ENCODE measurements around the gene SLC6A18.
"Not testable (repeated sequence)": the region's sequence is repeated elsewhere in the genome, so short reads cannot be mapped to it uniquely, and the experiment has no call there.

The SLC6A18 gene

DNA sequence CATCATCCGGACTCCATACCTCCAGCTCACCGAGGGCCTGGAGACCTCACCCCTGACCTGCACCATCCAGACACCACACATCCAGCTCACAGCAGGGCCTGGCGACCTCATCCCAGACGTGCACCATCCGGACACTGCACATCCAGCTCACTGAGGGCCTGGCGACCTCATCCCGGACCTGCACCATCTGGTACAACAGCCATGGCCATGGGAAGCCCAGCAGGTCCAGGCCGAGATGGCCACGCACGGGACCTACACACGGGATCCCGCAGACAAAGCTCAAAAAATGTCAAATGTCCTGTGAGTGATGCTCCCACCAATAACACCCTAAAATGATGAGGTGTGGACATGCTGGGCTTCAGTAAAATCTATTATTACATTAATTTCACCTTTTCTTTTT is 60.0 kb downstream of the SLC6A18 start:
- no peak for DNase-seq
- TF ChIP-seq POLR2A (IDR thresholded peaks at IDR 0.05; ENCODE audit: low read length) = no peak
- TF ChIP-seq GATA1 (IDR thresholded peaks at IDR 0.05; ENCODE audit: low read depth, low read length) = no peak

GRCh38 chr5:1285883-1286291 is 60.7 kb downstream of the SLC6A18 start:
- no peak for DNase-seq
- TF ChIP-seq GATA1 (IDR thresholded peaks at IDR 0.05; ENCODE audit: low read depth, low read length) (no peak), POLR2A (IDR thresholded peaks at IDR 0.05; ENCODE audit: low read length) (no peak)

DNA sequence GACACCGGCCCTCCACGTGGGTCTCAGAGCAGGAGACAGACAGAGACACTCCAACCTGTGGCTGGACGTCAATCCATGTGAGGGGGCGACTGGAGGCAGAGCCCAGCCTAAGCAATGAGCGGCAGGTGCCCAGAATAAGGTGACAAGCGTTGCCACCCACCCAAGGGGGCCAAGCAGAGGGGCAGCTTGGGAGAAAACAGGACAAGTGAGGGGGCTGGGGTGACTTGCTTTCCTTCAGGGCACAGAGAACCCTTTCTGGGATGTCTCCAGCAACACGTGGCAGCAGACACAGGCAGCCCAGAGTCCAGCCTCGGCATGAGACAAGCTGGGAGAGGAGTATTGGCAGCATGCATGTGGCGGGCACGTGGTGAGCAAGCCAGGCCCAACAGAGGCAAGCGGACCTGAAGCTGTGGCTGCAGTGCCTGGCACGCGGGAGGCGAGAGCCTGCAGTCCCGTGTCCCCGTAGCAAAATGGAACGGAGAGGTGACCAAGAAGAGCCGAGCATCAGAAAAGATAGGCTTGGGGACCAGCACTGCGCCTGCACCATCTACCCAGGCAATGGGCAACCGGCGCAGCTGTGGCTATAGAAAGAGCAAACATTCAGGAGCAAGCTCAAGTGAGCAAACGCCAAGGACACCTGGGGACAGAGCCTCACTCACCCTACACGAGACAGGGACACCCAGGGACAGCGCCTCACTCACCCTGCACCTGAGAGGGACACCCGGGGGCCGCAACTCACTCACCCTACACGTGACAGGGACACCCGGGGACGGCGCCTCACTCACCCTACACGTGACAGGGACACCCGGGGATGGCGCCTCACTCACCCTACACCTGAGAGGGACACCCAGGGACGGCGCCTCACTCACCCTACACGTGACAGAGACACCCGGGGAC is 63.5 kb downstream of the SLC6A18 start:
- DNase-seq = no peak

DNA sequence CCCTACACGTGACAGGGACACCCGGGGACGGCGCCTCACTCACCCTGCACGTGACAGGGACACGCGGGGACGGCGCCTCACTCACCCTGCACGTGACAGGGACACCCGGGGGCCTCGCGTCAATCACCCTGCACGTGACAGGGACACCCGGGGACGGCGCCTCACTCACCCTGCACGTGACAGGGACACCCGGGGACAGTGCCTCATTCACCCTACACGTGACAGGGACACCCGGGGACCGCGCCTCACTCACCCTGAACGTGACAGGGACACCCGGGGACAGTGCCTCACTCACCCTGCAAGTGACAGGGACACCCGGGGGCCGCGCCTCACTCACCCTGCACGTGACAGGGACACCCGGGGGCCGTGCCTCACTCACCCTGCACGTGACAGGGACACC is 64.4 kb downstream of the SLC6A18 start:
- not testable (repeated sequence) for DNase-seq

More for the DNA sequence above, 63.5 kb downstream of the SLC6A18 start:
- TF ChIP-seq GATA1 (IDR thresholded peaks at IDR 0.05; ENCODE audit: low read depth, low read length) = no peak
- no peak for TF ChIP-seq POLR2A (IDR thresholded peaks at IDR 0.05; ENCODE audit: low read length)

- DNase-seq = not testable (repeated sequence)
Measured at GRCh38 chr5:1290956-1291355, 65.8 kb downstream of the SLC6A18 start.

- TF ChIP-seq GATA1 (IDR thresholded peaks at IDR 0.05; ENCODE audit: low read depth, low read length) (no peak), POLR2A (IDR thresholded peaks at IDR 0.05; ENCODE audit: low read length) (no peak)
- no peak for DNase-seq
Measured at GRCh38 chr5:1291611-1292080, 66.5 kb downstream of the SLC6A18 start.

- no peak for DNase-seq
- no peak for TF ChIP-seq POLR2A (IDR thresholded peaks at IDR 0.05; ENCODE audit: low read length)
- TF ChIP-seq GATA1 (IDR thresholded peaks at IDR 0.05; ENCODE audit: low read depth, low read length) = no peak
Measured at GRCh38 chr5:1292139-1292538, 67.0 kb downstream of the SLC6A18 start.

GRCh38 chr5:1292846-1293415 is 67.8 kb downstream of the SLC6A18 start:
- no peak for DNase-seq

GRCh38 chr5:1293416-1294205 is 68.4 kb downstream of the SLC6A18 start:
- no peak for TF ChIP-seq POLR2A (IDR thresholded peaks at IDR 0.05; ENCODE audit: low read length)
- no peak for TF ChIP-seq GATA1 (IDR thresholded peaks at IDR 0.05; ENCODE audit: low read depth, low read length)
- no peak for DNase-seq

More at GRCh38 chr5:1292846-1293415, 67.8 kb downstream of the SLC6A18 start:
- TF ChIP-seq POLR2A (IDR thresholded peaks at IDR 0.05; ENCODE audit: low read length) (no peak), GATA1 (IDR thresholded peaks at IDR 0.05; ENCODE audit: low read depth, low read length) (no peak)

DNA sequence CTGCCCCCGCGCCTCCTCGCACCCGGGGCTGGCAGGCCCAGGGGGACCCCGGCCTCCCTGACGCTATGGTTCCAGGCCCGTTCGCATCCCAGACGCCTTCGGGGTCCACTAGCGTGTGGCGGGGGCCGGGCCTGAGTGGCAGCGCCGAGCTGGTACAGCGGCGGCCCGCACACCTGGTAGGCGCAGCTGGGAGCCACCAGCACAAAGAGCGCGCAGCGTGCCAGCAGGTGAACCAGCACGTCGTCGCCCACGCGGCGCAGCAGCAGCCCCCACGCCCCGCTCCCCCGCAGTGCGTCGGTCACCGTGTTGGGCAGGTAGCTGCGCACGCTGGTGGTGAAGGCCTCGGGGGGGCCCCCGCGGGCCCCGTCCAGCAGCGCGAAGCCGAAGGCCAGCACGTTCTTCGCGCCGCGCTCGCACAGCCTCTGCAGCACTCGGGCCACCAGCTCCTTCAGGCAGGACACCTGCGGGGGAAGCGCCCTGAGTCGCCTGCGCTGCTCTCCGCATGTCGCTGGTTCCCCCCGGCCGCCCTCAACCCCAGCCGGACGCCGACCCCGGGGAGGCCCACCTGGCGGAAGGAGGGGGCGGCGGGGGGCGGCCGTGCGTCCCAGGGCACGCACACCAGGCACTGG is 69.1 kb downstream of the SLC6A18 start:
- DNase-seq = no peak
- TF ChIP-seq GATA1 (IDR thresholded peaks at IDR 0.05; ENCODE audit: low read depth, low read length) = no peak

GRCh38 chr5:1294835-1295649 is 69.9 kb downstream of the SLC6A18 start, which contains the start of gene TERT:
Gene TERT (minus strand): TSS chr5:1295068. CDS start chr5:1294989, 79 bp downstream.
- DNase-seq = peak in 1 of 2 experiments; percentile 23
- TF ChIP-seq POLR2A (IDR thresholded peaks at IDR 0.05; ENCODE audit: low read length) (no peak), GATA1 (IDR thresholded peaks at IDR 0.05; ENCODE audit: low read depth, low read length) (no peak)

DNA sequence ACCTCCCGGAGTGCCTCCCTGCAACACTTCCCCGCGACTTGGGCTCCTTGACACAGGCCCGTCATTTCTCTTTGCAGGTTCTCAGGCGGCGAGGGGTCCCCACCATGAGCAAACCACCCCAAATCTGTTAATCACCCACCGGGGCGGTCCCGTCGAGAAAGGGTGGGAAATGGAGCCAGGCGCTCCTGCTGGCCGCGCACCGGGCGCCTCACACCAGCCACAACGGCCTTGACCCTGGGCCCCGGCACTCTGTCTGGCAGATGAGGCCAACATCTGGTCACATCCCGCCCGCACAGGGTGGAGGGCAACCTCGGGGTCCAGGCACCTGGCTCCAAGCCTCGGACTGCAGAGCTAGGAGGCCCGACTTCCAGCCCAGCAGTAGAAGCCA is 70.5 kb downstream of the SLC6A18 start:
- no peak for TF ChIP-seq POLR2A (IDR thresholded peaks at IDR 0.05; ENCODE audit: low read length)
- TF ChIP-seq GATA1 (IDR thresholded peaks at IDR 0.05; ENCODE audit: low read depth, low read length) = no peak
- DNase-seq = no peak
